RWPE2 (cell line): Measurements from ENCODE around the gene EN2.

Experiments
- ATAC-seq: fragments of 200-7000 bp; cut with Tn5 transposase; 3 replicates; pipeline ENCODE4 v1.9.1; 2021; ENCODE audit warnings: low read depth
- DNase-seq: peaks from one replicate; pipeline ENCODE4 v3.0.0-alpha.2; 2020; ENCODE audit warnings: low spot score
- H3K27ac ChIP-seq: fragments of 450-650 bp; 2 replicates; pipeline ENCODE4 v1.5.1; 2017; ENCODE audit warnings: mild to moderate bottlenecking; ENCODE audit not compliant: poor library complexity, severe bottlenecking
- H3K27me3 ChIP-seq: fragments of 250-450 bp; sonication (Bioruptor Pico); 2 replicates; pipeline ENCODE4 v1.5.1; 2021; ENCODE audit warnings: mild to moderate bottlenecking, moderate library complexity; ENCODE audit not compliant: insufficient read depth, poor library complexity, severe bottlenecking
- H3K36me3 ChIP-seq: fragments of 250-450 bp; sonication (Bioruptor Pico); 2 replicates; pipeline ENCODE4 v1.5.1; 2020; ENCODE audit warnings: low read depth, mild to moderate bottlenecking, moderate library complexity
- H3K4me1 ChIP-seq: fragments of 250-450 bp; sonication (Bioruptor Pico); 2 replicates; pipeline ENCODE4 v1.5.1; 2021; ENCODE audit warnings: mild to moderate bottlenecking, moderate library complexity; ENCODE audit not compliant: insufficient read depth, poor library complexity, severe bottlenecking
- H3K4me3 ChIP-seq: fragments of 250-450 bp; sonication (Bioruptor Pico); 2 replicates; pipeline ENCODE4 v1.5.1; 2021; ENCODE audit warnings: mild to moderate bottlenecking, moderate library complexity; ENCODE audit not compliant: severe bottlenecking
- H3K9me3 ChIP-seq: fragments of 250-450 bp; sonication (Bioruptor Pico); 2 replicates; pipeline ENCODE4 v1.5.1; 2021; ENCODE audit warnings: mild to moderate bottlenecking, moderate library complexity; ENCODE audit not compliant: severe bottlenecking
- CTCF ChIP-seq: fragments of 450-650 bp; IDR thresholded peaks from one replicate; pipeline ENCODE4 v1.5.1; 2017; ENCODE audit warnings: mild to moderate bottlenecking, moderate library complexity; ENCODE audit not compliant: poor library complexity, severe bottlenecking

Gene EN2

GRCh38 chr7:155411718-155412415, 46.1 kb upstream of the EN2 start:
- DNase-seq: no peak
- H3K36me3 ChIP-seq: no peaks in the 10 kb centered on the region
- TF ChIP-seq CTCF: no peak
- ATAC-seq: no peak
- H3K27ac ChIP-seq: no peak overlapping the region
- H3K27me3 ChIP-seq: peaks cover 8% of the 10 kb centered on the region
- no peak overlapping the region for H3K4me3 ChIP-seq
- H3K9me3 ChIP-seq: no peaks in the 10 kb centered on the region
- H3K4me1 ChIP-seq: no peaks in the 10 kb centered on the region

- H3K4me1 ChIP-seq: no peaks in the 10 kb centered on the region
- H3K4me3 ChIP-seq: no peak overlapping the region
- no peak overlapping the region for H3K27ac ChIP-seq
- no peak for DNase-seq
- peak; percentile 38 for TF ChIP-seq CTCF
- H3K9me3 ChIP-seq: no peaks in the 10 kb centered on the region
- H3K36me3 ChIP-seq: no peaks in the 10 kb centered on the region
- H3K27me3 ChIP-seq: peaks cover 8% of the 10 kb centered on the region
- ATAC-seq: peak; percentile 38; the same call in 2 of the 3 replicates
These were observed 45.3 kb upstream of the EN2 start for GRCh38 chr7:155412416-155413253.

GRCh38 chr7:155414547-155415492, 43.1 kb upstream of the EN2 start:
- no peak for DNase-seq
- no peak for ATAC-seq
- Histone ChIP-seq H3K4me3 (no peak overlapping the region), H3K27me3 (peaks cover 6% of the 10 kb centered on the region), H3K27ac (no peak overlapping the region), H3K4me1 (no peaks in the 10 kb centered on the region), H3K9me3 (no peaks in the 10 kb centered on the region), H3K36me3 (no peaks in the 10 kb centered on the region)
- no peak for TF ChIP-seq CTCF

GRCh38 chr7:155416646-155417380, 41.1 kb upstream of the EN2 start:
- ATAC-seq (no peak), DNase-seq (no peak)
- Histone ChIP-seq H3K27me3 (peaks cover 11% of the 10 kb centered on the region), H3K4me3 (no peak overlapping the region), H3K9me3 (no peaks in the 10 kb centered on the region), H3K27ac (no peak overlapping the region), H3K4me1 (no peaks in the 10 kb centered on the region), H3K36me3 (no peaks in the 10 kb centered on the region)
- TF ChIP-seq CTCF: no peak
